NCI-H2196 treated with DMSO at 0.1 percent for 48 hours (cell line): ENCODE data around the gene TMEM178A.
"Not testable (repeated sequence)": the region's sequence is repeated elsewhere in the genome, so short reads cannot be mapped to it uniquely, and the experiment has no call there.

Experiments used
- DNase-seq: peaks from one replicate; lab custom pipeline; 2025; ENCODE audit not compliant: unreplicated experiment; lab: John Stamatoyannopoulos, UW

TMEM178A gene

GRCh38 chr2:39665811-39666490 lies at the start of gene TMEM178A:
TSS of gene TMEM178A (plus strand) at chr2:39665917. CDS start at chr2:39665975, 58 bp downstream.
- DNase-seq = no peak

GRCh38 chr2:39618236-39618635 lies 47.5 kb upstream of the TMEM178A start:
- DNase-seq = no peak

DNA sequence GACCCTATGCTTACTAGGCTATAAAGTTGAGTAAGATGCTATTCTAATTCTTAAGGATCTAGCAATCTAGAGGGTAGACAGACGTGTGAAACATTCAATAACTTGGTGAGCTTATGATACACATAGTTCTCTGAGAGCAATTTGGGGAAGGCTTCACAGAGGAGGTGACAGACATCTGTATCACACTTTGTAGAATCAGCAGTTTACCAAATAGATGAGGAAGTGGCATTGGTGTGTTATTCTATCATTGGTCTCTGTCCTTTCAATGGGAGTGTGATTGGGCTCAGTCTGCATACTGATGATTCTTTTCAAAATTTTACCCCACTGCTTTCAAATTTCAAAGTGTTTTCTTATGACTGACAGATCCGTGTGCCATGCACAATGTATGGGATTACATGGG lies 47.0 kb upstream of the TMEM178A start:
- DNase-seq = no peak

DNA sequence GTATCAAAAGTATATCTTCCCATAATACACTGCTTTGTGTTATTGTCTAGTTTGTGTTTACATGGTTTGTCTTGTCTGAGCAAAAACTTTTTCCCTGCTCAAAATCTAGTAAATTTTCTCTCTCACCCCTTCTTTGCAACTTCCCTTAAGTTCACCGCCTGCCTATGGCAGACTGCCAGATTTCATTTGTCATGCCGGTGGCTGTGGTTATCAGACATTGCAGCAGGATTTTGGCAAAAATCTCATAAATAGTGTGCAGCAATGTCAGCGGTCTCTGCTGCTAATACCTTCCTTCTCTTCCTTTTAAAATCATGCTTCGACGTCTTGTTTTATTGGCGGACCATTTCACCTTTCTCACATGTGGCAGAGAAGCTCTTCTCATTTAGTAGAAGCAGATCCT lies 45.6 kb upstream of the TMEM178A start:
- no peak for DNase-seq

DNA sequence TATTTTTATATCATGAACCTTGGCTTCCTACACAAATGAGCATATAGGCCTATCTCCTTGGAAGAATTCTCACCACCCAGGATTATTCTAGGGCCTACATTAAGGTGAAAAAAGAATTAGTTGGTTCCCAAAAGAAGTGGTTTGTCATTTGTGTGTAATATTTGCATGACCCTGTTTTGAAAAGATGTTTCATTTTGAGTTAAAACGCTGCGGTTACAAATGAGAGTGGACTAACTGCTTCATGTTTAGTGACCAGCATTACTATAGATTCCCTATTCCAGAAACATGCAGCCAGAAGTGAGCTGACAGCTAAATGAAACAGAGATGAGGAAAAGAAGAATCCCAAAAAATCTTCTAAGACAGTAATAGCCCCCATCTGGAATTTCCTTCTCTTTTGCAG lies 44.1 kb upstream of the TMEM178A start:
- DNase-seq = no peak

DNA sequence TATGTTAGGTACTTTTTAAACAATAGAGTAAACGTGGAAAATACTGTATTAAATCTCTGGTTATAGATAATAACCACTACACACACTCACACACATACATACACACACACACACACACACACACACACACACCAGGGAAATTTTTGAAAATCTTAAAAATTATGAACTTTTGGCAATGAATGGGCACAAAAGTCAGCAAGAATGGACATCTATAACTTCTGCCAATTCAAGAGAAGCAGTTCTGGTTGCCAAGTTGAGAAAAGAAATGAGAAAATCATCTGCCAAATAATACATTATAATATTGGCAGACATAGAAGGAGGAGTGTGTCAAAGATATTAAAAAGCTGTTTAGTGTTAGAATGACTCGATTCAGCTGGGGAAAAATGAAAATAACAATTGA lies 42.9 kb upstream of the TMEM178A start:
- no peak for DNase-seq

- no peak for DNase-seq
These were observed 41.8 kb upstream of the TMEM178A start for GRCh38 chr2:39623917-39624316.

DNA sequence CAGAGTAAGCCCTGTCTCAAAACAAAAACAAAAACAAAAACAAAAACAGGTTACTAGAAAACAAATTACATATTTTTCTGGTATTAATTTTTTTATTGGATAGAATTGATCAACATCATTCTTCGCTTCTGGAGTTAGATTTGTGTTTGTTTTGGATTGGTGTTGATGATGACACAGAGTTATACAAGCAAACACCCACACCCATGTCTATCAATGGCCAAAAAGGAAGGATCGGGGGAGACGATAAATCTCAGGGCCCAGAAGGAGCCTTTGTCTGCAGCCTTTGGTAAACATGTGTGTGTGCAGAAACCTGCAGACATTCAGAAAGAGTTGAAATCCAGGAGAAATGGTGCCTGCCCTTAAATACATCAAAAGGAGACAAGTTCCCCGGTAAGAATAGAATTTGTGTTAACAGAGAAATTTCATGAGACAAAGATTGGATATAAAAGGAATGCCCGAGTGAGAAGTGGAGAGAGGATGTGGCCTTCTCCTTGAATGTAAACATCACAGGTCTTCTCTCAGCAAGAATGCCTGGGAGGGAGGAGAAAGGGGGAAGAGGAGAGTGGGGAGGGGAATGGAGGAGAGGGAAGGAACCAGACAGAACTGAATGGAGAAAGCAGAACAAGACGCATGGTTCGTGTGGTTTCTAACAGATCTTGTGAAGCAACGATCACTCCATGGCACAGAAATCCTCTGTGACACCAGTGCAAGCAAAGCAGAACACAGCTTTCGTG lies 40.4 kb upstream of the TMEM178A start:
- no peak for DNase-seq

- DNase-seq = no peak
These were observed 39.8 kb upstream of the TMEM178A start for GRCh38 chr2:39625927-39626270.

- DNase-seq = not testable (repeated sequence)
These were observed 37.4 kb upstream of the TMEM178A start for GRCh38 chr2:39628346-39628745.

DNA sequence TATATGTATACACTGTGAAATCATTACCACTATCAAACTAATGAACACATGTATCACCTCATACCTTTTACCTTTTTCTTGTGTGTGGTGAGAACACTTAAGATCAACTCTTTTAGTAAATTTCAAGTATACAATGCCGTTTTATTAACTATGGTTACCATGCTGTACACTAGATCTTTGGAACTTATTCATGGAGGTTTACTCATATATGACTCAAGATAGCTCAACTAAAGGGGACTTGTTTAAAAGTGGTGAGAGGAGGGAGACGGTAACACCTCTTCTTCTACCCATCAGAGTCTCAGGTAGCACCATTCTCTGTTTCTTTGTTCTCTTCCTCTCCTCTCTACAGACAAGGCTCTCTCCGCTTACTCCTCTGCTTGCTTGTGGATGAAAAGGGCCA lies 36.1 kb upstream of the TMEM178A start:
- no peak for DNase-seq

GRCh38 chr2:39631256-39631655 lies 34.5 kb upstream of the TMEM178A start:
- no peak for DNase-seq

GRCh38 chr2:39631718-39632117 lies 34.0 kb upstream of the TMEM178A start:
- no peak for DNase-seq

DNA sequence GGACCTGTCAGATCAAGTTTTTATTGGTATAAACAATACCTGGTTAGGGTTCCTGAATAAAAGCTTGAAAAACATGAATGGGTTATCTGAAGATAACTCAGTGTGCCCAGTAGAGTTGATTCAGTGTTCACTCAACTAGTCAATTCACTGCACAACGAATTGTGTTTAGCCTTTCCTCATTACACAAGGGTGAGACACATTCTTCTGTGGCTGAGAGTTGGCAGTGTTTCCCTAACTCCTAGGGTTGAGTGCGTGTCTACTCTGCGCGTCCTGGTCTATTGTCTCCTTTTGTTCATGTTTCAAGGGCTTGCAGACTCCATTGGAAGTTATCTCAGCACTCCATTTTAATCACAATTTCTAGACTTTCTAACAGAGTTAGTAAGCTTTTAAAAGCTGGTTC lies 32.8 kb upstream of the TMEM178A start:
- DNase-seq = no peak

DNA sequence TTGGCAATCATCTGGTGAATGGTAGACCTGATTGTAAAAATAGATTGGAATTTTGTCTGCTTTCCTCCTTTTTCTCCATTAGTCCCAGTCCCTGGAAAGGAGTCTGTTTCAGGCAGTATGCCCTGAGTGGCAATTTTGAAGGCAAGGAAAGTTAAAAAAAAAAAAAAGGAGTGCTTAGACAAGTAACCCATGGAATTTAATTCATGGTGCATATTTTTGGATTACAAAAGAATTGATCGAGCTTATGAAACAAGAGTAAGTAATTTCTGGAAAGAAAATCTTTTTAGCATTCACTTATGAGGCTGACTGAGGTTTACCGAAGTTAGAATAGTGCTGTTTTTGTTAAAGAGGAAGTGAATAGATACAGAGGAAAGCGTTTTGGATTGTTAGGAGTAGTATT lies 29.4 kb upstream of the TMEM178A start:
- DNase-seq = no peak

DNA sequence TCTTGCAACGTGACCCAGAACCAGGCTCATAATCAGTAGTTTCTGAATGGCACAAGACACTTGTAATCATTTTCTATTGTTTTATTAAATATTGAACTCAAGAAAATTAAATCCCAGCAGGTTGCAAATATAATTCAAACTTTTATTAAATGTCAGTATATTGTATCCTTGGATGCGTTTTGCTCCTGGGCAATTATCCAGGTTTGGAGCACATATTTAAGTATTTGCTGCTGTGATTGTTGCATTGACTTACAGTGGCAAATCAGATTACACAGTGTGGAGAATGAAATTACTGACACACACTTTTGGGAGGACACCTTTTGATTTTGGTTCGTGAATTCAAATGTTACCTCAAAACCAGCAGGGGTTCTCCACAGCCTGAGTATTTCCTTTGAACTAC lies 27.1 kb upstream of the TMEM178A start:
- DNase-seq = no peak

DNA sequence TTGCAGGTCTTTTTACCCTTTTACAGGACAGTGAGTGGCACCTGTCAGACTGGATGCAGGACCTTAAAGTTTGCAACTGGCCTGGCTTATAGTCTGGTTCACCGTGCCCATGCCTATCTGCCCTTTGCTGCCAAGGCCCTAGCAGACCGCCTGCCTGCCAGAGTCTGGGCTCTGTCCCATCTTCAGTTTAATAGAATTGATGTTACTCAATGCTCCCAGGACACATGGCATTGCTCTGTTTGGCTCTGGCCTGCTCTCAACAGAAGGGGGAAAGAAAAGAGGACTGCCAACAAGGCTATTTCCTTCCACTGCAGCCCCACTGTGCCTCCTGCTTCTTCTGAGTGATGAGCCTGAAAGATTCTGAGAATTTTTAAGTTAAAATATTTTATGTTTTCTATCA lies 25.6 kb upstream of the TMEM178A start:
- no peak for DNase-seq

DNA sequence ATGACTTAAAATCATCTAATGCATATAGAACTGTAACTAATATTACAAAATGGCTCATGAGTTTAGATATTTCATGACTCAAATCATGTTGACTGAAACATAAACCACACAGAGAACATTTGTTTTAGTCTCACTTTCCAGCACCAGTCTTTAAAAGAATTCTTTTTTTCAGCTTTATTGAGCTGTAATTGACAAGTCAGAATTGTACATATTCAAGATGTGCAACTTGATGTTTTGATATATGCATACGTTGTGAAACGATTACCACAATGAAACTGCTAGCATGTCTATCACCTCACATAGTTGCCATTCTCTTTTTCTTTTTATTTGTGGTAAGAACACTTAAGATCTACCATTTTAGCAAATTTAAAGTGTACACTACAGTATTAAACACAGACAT lies 25.0 kb upstream of the TMEM178A start:
- DNase-seq = no peak

GRCh38 chr2:39641635-39642034 lies 24.1 kb upstream of the TMEM178A start:
- DNase-seq = no peak

GRCh38 chr2:39642051-39642718 lies 23.5 kb upstream of the TMEM178A start:
- no peak for DNase-seq

DNA sequence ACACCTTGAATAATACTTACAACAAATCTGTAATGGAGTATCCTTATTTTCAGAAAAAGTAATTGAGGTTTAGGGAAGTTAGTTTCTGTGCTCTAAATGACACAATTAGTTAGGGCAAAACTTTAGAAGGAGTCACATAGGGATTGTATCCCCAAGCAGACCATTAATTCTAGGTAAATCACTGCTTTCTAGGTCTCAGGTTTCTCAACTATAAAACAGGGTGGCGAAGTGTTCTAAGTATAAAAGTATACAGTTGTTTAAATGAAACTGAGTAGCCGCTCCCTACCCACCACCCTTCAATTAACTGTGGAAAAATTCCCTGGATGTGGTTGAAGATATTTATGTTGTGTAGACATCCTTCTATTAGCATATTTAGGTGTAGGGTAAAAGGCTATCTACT lies 19.9 kb upstream of the TMEM178A start:
- DNase-seq = no peak

DNA sequence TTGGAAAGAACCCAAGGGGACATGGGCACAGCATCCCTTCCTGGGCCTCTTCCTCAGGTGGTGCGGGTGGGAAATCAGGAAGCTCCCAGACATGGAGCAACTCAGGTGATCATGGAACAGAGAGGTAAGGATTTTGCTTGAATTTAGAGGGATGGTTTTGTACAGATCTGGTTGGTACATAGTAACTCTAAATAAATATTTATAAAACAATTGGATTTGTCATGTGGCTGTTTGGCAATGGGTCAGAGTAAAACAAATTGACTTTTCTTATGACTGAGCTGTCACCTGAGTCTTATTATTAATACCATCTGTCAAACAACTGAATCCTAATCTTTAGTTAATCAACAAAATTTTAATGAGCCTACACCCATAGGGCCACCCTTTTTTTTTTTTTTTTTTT lies 19.4 kb upstream of the TMEM178A start:
- DNase-seq = no peak
